ENCODE data around the gene CACNB4.

- TF ChIP-seq CTCF (conservative IDR thresholded peaks at IDR 0.05 in 1 of 2, IDR thresholded peaks at IDR 0.05 in 1 of 2; ENCODE audit: extremely low read depth in 1 of 2, insufficient read depth in 1 of 2, low read depth in 1 of 2, low read length in 2 of 2) (no peak), EZH2 (IDR thresholded peaks at IDR 0.05; ENCODE audit: borderline replicate concordance, low read length) (no peak)
Measured at GRCh38 chr2:151977631-151978030, 121.2 kb downstream of the CACNB4 start.

All from mammary epithelial cell (primary cell).